Tracheal epithelial cell (primary cell): ENCODE measurements around the gene UBL3. TPM values are rescaled to one million over a fixed set of nuclear protein-coding genes. Genes with fewer than 3 reads are reported as not detected.

Source experiments
- total RNA-seq: library from RNA; depleted of rRNA; stranded (reverse); fragments of >200 nt; gene quantifications from 2 replicates; pipeline ENCODE4 v1.2.1, GENCODE V29; 2014

Gene UBL3, protein sequence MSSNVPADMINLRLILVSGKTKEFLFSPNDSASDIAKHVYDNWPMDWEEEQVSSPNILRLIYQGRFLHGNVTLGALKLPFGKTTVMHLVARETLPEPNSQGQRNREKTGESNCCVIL
- 8.7 and 14.3 TPM in 2 replicates for total RNA-seq

DNA sequence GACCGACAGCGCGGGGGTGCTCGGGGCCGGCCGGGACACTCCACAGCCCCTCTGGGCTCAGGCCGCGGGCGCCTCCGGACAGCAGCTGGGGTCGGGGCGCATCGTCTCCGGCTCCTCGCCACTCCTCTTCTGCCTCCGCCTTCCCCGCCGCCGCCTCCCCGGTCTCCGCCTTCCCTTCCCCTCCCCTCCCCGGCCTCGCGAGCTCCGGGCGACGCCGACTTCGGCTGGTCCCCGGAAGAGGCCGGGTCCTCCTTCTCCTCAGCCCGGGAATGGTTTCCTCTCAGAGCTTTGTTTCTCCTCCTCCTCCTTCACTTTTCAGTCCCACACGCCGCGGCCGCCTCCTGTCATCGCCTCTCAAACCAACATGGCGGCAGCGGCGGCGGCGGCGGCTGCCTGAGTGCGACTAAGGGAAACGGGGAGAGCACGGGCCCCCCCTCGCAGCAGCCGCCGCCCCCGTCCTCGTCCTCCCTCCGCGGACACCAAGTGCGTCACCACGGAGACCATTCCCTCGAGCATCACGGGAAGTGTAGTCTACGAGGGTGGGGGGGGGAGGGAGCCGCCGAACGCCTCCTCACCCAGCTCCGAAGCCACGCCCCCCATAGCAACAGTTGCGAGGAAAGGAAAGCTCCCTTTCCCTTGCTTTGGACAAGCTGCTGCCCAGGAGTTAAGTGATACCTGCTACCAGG lies at the start of gene UBL3:
Gene UBL3, minus strand, starts transcription at position 405 of the 686 bp plus-strand sequence. CDS start 1,079 bp downstream, outside the sequence.

